ENCODE results near the gene ANKRD39.

ANKRD39 gene

GRCh38 chr2:96857667-96858372 lies at the start of gene ANKRD39:
TSS of gene ANKRD39 (minus strand) at chr2:96858016. CDS start at chr2:96857987, 29 bp downstream.
- peaks cover 13% of the 10 kb centered on the region for H3K4me1 ChIP-seq (ENCODE audit: low read length)
- H4K20me1 ChIP-seq (ENCODE audit: insufficient read depth, low read length): no peaks in the 10 kb centered on the region
- H3K4me3 ChIP-seq (ENCODE audit: low read length): peak within 1 kb of the TSS; percentile 78
- H3K79me2 ChIP-seq (ENCODE audit: low read length): peaks cover 49% of the 10 kb centered on the region
- peaks cover 10% of the 10 kb centered on the region; the same call in 1 of the 2 replicates for H3F3A ChIP-seq (ENCODE audit: insufficient read depth, low read length)
- H3K27me3 ChIP-seq (replicated peaks; ENCODE audit: insufficient read depth, low read length): no peaks in the 10 kb centered on the region
- H3K36me3 ChIP-seq (replicated peaks; ENCODE audit: insufficient read depth, low read length): peaks cover 7% of the 10 kb centered on the region; the same call in 1 of the 2 replicates
- H3K9me2 ChIP-seq (replicated peaks; ENCODE audit: insufficient read depth, low read length): no peaks in the 10 kb centered on the region
- peak within 1 kb of the TSS; percentile 61 for H2AFZ ChIP-seq (ENCODE audit: low read length)
- peak; percentile 98 for DNase-seq
- H3K9ac ChIP-seq (ENCODE audit: low read length): peak within 1 kb of the TSS; percentile 93
- no peaks in the 10 kb centered on the region for H3K9me3 ChIP-seq (replicated peaks; ENCODE audit: insufficient read depth, low read length)
- peak within 1 kb of the TSS; percentile 88 for H3K4me2 ChIP-seq (ENCODE audit: low read depth, low read length)
- TF ChIP-seq CTCF (IDR thresholded peaks at IDR 0.05; ENCODE audit: low read length) (peak; percentile 82), EZH2 (optimal IDR thresholded peaks at IDR 0.05; ENCODE audit: low read depth, low read length) (no peak), EZH2phosphoT487 (IDR thresholded peaks at IDR 0.05; ENCODE audit: low read length) (no peak)
- peak within 1 kb of the TSS; percentile 85 for H3K27ac ChIP-seq (ENCODE audit: low read length)

- H3K4me3 ChIP-seq (ENCODE audit: low read length): no peak overlapping the region
- H3K9me2 ChIP-seq (replicated peaks; ENCODE audit: insufficient read depth, low read length): no peaks in the 10 kb centered on the region
- H3K79me2 ChIP-seq (ENCODE audit: low read length): no peaks in the 10 kb centered on the region
- no peaks in the 10 kb centered on the region for H3K36me3 ChIP-seq (replicated peaks; ENCODE audit: insufficient read depth, low read length)
- no peaks in the 10 kb centered on the region for H4K20me1 ChIP-seq (ENCODE audit: insufficient read depth, low read length)
- no peak overlapping the region for H3K4me2 ChIP-seq (ENCODE audit: low read depth, low read length)
- H3K9me3 ChIP-seq (replicated peaks; ENCODE audit: insufficient read depth, low read length): no peaks in the 10 kb centered on the region
- H3K27me3 ChIP-seq (replicated peaks; ENCODE audit: insufficient read depth, low read length): no peaks in the 10 kb centered on the region; the same call in 1 of the 2 replicates
- no peak overlapping the region for H2AFZ ChIP-seq (ENCODE audit: low read length)
- no peak for TF ChIP-seq CTCF (IDR thresholded peaks at IDR 0.05; ENCODE audit: low read length)
- no peaks in the 10 kb centered on the region for H3K4me1 ChIP-seq (ENCODE audit: low read length)
- peak; percentile 2 for DNase-seq
- H3K9ac ChIP-seq (ENCODE audit: low read length): no peak overlapping the region
- no peak overlapping the region for H3K27ac ChIP-seq (ENCODE audit: low read length)
- no peaks in the 10 kb centered on the region for H3F3A ChIP-seq (ENCODE audit: insufficient read depth, low read length)
Measured at GRCh38 chr2:96906729-96907114, 48.9 kb upstream of the ANKRD39 start.

GRCh38 chr2:96903815-96904214 lies 46.0 kb upstream of the ANKRD39 start:
- Histone ChIP-seq H2AFZ (ENCODE audit: low read length) (no peak overlapping the region), H3F3A (ENCODE audit: insufficient read depth, low read length) (no peaks in the 10 kb centered on the region)
- no peak for DNase-seq

More at GRCh38 chr2:96903815-96904214, 46.0 kb upstream of the ANKRD39 start:
- Histone ChIP-seq H3K79me2 (ENCODE audit: low read length) (no peaks in the 10 kb centered on the region), H3K4me2 (ENCODE audit: low read depth, low read length) (no peak overlapping the region), H4K20me1 (ENCODE audit: insufficient read depth, low read length) (no peaks in the 10 kb centered on the region), H3K9me2 (replicated peaks; ENCODE audit: insufficient read depth, low read length) (no peaks in the 10 kb centered on the region), H3K4me1 (ENCODE audit: low read length) (no peaks in the 10 kb centered on the region), H3K36me3 (replicated peaks; ENCODE audit: insufficient read depth, low read length) (no peaks in the 10 kb centered on the region), H3K4me3 (ENCODE audit: low read length) (no peak overlapping the region), H3K27ac (ENCODE audit: low read length) (no peak overlapping the region), H3K9ac (ENCODE audit: low read length) (no peak overlapping the region), H3K9me3 (replicated peaks; ENCODE audit: insufficient read depth, low read length) (no peaks in the 10 kb centered on the region), H3K27me3 (replicated peaks; ENCODE audit: insufficient read depth, low read length) (no peaks in the 10 kb centered on the region)
- TF ChIP-seq EZH2 (optimal IDR thresholded peaks at IDR 0.05; ENCODE audit: low read depth, low read length): no peak
- TF ChIP-seq CTCF (IDR thresholded peaks at IDR 0.05; ENCODE audit: low read length): no peak
- TF ChIP-seq EZH2phosphoT487 (IDR thresholded peaks at IDR 0.05; ENCODE audit: low read length): no peak
